Cardiac muscle cell (in vitro differentiated cells and primary cell): ENCODE results near the gene EPHA8. TPM values are rescaled to one million over a fixed set of nuclear protein-coding genes. Genes with fewer than 3 reads are reported as not detected.

Experiments
- DNase-seq, 2 donors: peaks; one replicate each; pipeline versions ENCODE4 v3.0.0 to v3.0.0-alpha.2; 2010 to 2017; ENCODE audit warnings: low read depth in 1 of 2, low spot score in 1 of 2
- H3K27ac ChIP-seq: fragments of 200-600 bp; sonication (generic); 2 replicates; pipeline ENCODE4 v1.5.1; 2016
- H3K27me3 ChIP-seq: fragments of 200-600 bp; sonication (generic); 2 replicates; pipeline ENCODE4 v1.6.0; 2016; ENCODE audit warnings: control low read depth
- H3K36me3 ChIP-seq: fragments of 200-600 bp; sonication (generic); 2 replicates; pipeline ENCODE4 v1.5.1; 2016; ENCODE audit warnings: control low read depth
- H3K4me1 ChIP-seq: fragments of 200-600 bp; sonication (generic); 2 replicates; pipeline ENCODE4 v1.8.1; 2017; ENCODE audit warnings: low read depth, mild to moderate bottlenecking, mixed run types
- H3K4me3 ChIP-seq: fragments of 200-600 bp; sonication (generic); 2 replicates; pipeline ENCODE4 v1.5.1; 2016; ENCODE audit warnings: mild to moderate bottlenecking
- H3K9me3 ChIP-seq: fragments of 200-600 bp; sonication (generic); 2 replicates; pipeline ENCODE4 v1.5.1; 2017; ENCODE audit warnings: low read depth, mild to moderate bottlenecking, control low read depth
- CTCF ChIP-seq: IDR thresholded peaks from 2 replicates; pipeline ENCODE4 v1.5.1; 2012; ENCODE audit warnings: low read depth, mild to moderate bottlenecking, low read length
- polyA plus RNA-seq: library from polyadenylated mRNA; unstranded; fragments of >200 nt; fragmentation: Nextera tagmentation; extraction: Ambion mirVana; gene quantifications from 2 replicates; pipeline ENCODE4 v1.2.1, GENCODE V29; 2016
- total RNA-seq: library from RNA; depleted of rRNA; stranded (reverse); fragments of >200 nt; gene quantifications from 2 replicates; pipeline ENCODE4 v1.2.3, GENCODE V29; 2016

EPHA8 gene
- total and polyA plus RNA-seq, 2 experiments from 2014 or later: 4.7 to 10.9 TPM

DNA sequence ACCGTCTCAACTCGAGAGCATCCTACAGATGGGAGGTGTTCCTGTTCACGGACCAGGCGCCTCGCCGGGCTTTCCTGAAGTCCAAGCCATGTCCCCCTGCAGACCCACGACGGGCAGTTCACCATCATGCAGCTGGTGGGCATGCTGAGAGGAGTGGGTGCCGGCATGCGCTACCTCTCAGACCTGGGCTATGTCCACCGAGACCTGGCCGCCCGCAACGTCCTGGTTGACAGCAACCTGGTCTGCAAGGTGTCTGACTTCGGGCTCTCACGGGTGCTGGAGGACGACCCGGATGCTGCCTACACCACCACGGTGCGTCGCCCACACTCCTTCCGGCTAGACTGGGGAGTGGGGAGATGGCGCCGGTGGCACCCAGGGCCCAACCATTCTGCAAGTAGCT is 35.4 kb downstream of the EPHA8 start:
- Histone ChIP-seq H3K27ac (no peak overlapping the region), H3K27me3 (peaks cover 44% of the 10 kb centered on the region), H3K36me3 (no peaks in the 10 kb centered on the region), H3K4me3 (no peak overlapping the region), H3K4me1 (no peaks in the 10 kb centered on the region), H3K9me3 (no peaks in the 10 kb centered on the region)
- DNase-seq: no peak
- no peak for TF ChIP-seq CTCF

- Histone ChIP-seq H3K27ac (no peak overlapping the region), H3K27me3 (peaks cover 46% of the 10 kb centered on the region), H3K9me3 (no peaks in the 10 kb centered on the region), H3K36me3 (no peaks in the 10 kb centered on the region), H3K4me1 (no peaks in the 10 kb centered on the region), H3K4me3 (no peak overlapping the region)
- DNase-seq: no peak
- TF ChIP-seq CTCF: no peak
Measured at GRCh38 chr1:22600071-22600816, 37.0 kb downstream of the EPHA8 start.

- no peak for TF ChIP-seq CTCF
- Histone ChIP-seq H3K27ac (no peak overlapping the region), H3K4me1 (no peaks in the 10 kb centered on the region), H3K9me3 (no peaks in the 10 kb centered on the region), H3K36me3 (no peaks in the 10 kb centered on the region), H3K4me3 (no peak overlapping the region), H3K27me3 (peaks cover 53% of the 10 kb centered on the region)
- no peak for DNase-seq
Measured at GRCh38 chr1:22600817-22601605, 37.7 kb downstream of the EPHA8 start.

- H3K27me3 ChIP-seq: peaks cover 56% of the 10 kb centered on the region
Measured at GRCh38 chr1:22601610-22602009, 38.3 kb downstream of the EPHA8 start.

More at GRCh38 chr1:22601610-22602009, 38.3 kb downstream of the EPHA8 start:
- no peak overlapping the region for H3K4me3 ChIP-seq
- H3K27ac ChIP-seq: no peak overlapping the region
- no peaks in the 10 kb centered on the region for H3K9me3 ChIP-seq
- no peaks in the 10 kb centered on the region for H3K4me1 ChIP-seq
- no peak for TF ChIP-seq CTCF
- DNase-seq: no peak
- H3K36me3 ChIP-seq: no peaks in the 10 kb centered on the region
